ENCODE data around the gene MACF1.

DNA sequence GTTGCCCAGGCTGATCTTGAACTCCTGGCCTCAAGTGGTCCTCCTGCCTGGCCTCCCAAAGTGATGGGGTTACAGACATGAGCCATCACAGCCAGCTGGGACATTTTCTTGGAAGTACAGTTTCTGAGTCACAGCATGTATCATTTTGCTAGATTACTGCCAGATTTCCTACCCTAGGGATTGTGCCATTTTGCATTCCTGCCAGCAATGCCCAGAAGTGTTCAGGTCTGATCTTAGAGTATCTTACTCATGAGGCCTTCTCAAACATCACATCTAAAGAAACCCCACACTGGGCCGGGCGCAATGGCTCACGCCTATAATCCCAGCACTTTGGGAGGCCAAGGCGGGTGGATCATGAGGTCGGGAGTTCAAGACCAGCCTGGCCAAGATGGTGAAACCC is 297.2 kb downstream of the MACF1 start:
- TF ChIP-seq, protein P1, sequence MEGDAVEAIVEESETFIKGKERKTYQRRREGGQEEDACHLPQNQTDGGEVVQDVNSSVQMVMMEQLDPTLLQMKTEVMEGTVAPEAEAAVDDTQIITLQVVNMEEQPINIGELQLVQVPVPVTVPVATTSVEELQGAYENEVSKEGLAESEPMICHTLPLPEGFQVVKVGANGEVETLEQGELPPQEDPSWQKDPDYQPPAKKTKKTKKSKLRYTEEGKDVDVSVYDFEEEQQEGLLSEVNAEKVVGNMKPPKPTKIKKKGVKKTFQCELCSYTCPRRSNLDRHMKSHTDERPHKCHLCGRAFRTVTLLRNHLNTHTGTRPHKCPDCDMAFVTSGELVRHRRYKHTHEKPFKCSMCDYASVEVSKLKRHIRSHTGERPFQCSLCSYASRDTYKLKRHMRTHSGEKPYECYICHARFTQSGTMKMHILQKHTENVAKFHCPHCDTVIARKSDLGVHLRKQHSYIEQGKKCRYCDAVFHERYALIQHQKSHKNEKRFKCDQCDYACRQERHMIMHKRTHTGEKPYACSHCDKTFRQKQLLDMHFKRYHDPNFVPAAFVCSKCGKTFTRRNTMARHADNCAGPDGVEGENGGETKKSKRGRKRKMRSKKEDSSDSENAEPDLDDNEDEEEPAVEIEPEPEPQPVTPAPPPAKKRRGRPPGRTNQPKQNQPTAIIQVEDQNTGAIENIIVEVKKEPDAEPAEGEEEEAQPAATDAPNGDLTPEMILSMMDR (IDR thresholded peaks at IDR 0.05) = no peak
- TF ChIP-seq POLR2A (IDR thresholded peaks at IDR 0.05) (no peak), POLR2AphosphoS5 (IDR thresholded peaks at IDR 0.05) (no peak)

All from breast epithelium (tissue), 3 donors.